ENCODE results near the gene STAT5A.
"Not testable (repeated sequence)": the region's sequence is repeated elsewhere in the genome, so short reads cannot be mapped to it uniquely, and the experiment has no call there.

The STAT5A gene

DNA sequence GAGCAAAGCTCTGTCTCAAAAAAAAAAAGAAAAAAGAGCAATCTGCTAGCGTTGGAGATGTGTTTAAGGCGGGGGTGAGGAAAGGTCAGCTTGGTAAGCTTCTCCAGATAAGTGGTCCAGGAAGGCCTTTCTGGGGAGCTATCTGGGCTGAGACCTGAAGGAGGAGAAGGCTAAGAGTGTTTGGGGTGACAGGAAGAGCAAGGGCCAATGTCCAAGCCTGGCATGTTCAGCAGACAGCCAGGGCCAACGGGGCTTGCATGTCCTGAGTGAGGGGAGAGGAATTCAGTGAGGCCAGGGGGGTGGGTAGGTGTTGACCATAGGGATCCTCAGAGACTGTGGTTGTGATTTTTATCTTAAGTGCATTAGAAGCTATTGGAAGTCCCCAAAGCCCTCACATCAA is 15.4 kb downstream of the STAT5A start:
- no peak for DNase-seq (ENCODE audit: low read depth)
- H3K4me3 ChIP-seq (ENCODE audit: low read depth, low read length): no peak overlapping the region

DNA sequence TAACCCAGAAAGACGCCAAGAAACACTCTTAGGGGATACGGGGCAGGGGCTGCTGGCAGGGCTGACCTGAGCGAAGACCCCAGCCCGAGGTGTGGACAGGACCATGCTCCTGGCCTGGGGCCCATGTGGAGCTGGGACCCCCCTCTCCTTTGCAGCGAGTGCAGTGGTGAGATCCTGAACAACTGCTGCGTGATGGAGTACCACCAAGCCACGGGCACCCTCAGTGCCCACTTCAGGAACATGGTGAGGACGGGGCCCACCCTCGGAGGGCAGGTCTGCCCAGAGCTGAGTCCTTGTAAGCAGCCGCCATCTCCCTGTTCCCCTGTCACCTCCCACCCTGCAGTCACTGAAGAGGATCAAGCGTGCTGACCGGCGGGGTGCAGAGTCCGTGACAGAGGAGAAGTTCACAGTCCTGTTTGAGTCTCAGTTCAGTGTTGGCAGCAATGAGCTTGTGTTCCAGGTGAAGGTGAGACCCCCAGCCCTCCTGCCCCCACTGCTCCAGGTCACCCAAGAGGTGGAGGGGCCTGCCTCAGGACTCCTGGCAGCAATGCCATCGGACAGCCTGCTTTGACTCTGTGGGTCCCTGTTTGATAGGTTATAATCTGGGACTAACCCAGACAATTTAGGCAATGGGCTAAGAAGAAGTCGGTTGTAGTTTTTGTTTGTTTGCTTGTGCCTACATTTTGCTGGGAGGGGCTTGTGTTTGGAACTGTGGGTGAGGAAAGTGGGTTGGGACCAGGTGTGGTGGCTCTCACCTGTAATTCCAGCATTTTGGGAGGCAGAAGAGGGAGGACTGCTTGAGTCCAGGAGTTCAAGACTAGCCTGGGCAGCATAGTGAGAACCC is 16.1 kb downstream of the STAT5A start:
- no peak for DNase-seq (ENCODE audit: low read depth)
- H3K4me3 ChIP-seq (ENCODE audit: low read depth, low read length): no peak overlapping the region

DNA sequence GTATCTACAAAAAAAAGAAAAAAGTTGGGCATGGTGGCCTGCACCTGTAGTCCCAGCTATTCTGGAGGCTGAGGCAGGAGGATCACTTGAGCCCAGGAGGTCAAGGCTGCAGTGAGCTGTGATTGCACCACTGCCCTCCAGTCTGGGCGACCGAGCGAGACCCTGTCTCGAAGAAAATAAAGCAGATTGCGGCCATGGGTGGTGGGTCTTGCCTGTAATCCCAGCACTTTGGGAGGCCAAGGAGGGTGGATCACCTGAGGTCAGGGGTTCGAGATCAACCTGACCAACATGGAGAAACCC is 16.7 kb downstream of the STAT5A start:
- DNase-seq (ENCODE audit: low read depth); H3K4me3 ChIP-seq (ENCODE audit: low read depth, low read length): not testable (repeated sequence)

DNA sequence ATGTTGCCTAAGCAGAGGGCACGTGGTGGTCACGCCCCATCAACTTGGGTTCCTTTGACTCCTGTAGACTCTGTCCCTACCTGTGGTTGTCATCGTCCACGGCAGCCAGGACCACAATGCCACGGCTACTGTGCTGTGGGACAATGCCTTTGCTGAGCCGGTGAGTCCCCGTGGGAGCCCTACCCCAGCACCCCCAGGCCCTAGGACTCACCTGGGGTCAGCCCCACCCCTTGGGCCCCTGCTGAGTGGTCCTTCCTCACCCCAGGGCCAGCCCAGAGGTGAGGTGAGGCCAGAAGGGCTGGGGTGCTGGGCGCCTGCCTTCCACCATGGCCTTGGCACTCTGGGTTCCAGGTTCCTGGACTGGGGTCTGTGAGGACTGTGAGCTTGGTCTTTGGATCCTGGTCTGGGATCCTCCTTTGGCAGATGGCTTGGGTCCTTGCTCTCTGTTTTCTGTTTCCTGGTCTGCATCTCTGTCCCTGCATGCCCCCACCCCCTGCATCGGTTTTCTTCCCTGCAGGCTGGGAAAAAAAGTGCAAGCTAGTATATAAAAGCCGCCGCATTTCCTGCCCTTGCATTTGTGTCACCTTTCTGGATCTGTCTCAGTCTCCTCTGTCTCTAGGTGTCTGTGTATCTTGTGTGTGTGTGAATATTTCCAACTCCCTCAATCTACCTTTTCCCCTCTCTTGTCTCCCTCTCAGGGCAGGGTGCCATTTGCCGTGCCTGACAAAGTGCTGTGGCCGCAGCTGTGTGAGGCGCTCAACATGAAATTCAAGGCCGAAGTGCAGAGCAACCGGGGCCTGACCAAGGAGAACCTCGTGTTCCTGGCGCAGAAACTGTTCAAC is 17.5 kb downstream of the STAT5A start:
- H3K4me3 ChIP-seq (ENCODE audit: low read depth, low read length): no peak overlapping the region
- DNase-seq (ENCODE audit: low read depth): no peak

DNA sequence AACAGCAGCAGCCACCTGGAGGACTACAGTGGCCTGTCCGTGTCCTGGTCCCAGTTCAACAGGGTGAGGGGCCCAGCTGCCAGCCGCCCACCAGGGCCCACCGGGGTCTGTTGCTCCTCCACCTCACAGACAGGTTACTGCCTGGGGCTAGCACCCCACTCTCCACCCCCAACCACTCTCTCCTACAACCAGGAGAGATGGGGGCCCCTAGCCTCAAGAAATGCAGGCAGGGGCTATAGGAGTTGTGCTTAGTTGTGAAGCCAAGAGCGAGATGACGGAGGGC is 18.0 kb downstream of the STAT5A start:
- no peak overlapping the region for H3K4me3 ChIP-seq (ENCODE audit: low read depth, low read length)
- no peak for DNase-seq (ENCODE audit: low read depth)

DNA sequence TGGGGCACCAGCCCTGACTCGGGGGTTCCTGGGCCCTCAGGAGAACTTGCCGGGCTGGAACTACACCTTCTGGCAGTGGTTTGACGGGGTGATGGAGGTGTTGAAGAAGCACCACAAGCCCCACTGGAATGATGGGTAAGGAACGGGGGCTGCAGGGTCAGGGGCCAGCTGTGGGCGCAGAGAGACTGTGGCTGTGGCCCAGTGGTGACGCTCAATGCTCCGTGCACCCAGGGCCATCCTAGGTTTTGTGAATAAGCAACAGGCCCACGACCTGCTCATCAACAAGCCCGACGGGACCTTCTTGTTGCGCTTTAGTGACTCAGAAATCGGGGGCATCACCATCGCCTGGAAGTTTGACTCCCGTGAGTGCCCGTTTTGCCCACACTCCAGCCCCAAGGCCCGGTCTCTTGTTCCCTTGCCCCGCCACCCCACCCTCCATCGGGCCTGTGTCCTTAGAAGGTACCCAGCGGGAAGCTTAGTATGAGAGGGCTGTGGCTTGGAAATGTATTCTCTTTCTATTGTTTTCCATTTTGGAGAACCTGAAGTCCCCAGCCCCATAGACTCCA is 19.1 kb downstream of the STAT5A start:
- H3K4me3 ChIP-seq (ENCODE audit: low read depth, low read length): no peak overlapping the region
- DNase-seq (ENCODE audit: low read depth): no peak

DNA sequence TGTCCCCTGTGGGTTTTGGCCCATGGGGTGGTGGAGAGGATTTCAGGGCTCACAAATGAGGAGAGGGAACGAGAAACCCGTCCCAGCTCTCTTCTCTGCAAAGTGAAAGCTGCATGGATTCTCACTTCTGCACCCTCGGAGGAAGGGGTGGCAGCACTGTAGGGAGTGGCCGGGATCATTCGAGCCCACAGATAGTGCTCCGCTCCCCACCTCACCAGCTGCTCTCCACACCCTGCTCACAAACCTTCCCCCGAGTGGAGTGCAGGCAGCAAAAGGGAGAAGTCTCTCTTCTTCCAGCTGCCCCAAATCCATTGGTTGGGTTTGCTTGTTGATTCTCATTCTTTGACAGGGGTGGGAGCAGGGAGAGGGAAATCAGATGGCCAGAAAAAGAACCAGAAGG is 20.1 kb downstream of the STAT5A start:
- no peak overlapping the region for H3K4me3 ChIP-seq (ENCODE audit: low read depth, low read length)

DNA sequence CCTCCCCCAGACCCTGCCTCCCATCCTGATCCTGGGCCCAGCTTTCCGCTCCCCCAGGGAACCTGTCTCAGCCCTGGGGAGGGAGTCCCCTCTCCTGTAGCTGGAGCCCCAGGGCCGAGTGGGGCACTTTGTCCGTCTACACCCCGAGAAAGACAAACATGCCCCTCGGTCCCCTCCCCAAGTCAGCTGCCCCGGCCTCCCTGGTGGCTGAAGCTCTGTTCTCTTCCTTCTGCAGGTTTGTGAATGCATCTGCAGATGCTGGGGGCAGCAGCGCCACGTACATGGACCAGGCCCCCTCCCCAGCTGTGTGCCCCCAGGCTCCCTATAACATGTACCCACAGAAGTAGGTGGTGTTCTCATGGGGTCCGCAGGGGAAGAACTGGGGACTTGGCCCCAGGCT is 20.8 kb downstream of the STAT5A start:
- DNase-seq (ENCODE audit: low read depth): no peak
- H3K4me3 ChIP-seq (ENCODE audit: low read depth, low read length): no peak overlapping the region

More for the DNA sequence above, 20.1 kb downstream of the STAT5A start:
- DNase-seq (ENCODE audit: low read depth): no peak

DNA sequence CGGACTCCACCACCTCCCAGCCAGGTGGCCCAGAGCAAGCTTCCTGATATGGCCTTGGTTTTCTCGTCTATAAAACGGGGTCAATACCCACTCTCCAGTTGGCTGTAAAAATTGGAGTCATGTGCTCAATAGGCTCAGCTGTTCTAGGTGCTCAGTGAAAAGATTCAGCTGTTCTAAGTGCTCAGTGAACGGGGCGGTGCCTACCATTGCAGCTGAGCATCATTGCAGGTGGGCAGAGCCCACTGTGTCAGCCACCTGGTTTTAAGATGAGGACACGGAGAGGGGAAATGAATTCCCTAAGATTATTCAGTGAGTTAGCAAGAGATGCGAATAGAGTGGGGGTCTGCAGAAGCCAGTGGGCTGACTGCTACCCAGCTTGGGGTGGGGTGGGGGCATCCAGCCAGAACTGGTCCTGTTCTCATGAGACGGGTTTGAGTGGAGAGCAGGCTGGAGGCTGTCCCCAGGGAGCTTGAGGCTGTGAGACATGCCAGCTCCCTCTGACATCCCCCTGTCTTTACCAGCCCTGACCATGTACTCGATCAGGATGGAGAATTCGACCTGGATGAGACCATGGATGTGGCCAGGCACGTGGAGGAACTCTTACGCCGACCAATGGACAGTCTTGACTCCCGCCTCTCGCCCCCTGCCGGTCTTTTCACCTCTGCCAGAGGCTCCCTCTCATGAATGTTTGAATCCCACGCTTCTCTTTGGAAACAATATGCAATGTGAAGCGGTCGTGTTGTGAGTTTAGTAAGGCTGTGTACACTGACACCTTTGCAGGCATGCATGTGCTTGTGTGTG is 21.9 kb downstream of the STAT5A start:
- DNase-seq (ENCODE audit: low read depth): no peak

DNA sequence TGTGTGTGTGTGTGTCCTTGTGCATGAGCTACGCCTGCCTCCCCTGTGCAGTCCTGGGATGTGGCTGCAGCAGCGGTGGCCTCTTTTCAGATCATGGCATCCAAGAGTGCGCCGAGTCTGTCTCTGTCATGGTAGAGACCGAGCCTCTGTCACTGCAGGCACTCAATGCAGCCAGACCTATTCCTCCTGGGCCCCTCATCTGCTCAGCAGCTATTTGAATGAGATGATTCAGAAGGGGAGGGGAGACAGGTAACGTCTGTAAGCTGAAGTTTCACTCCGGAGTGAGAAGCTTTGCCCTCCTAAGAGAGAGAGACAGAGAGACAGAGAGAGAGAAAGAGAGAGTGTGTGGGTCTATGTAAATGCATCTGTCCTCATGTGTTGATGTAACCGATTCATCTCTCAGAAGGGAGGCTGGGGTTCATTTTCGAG is 22.5 kb downstream of the STAT5A start:
- H3K4me3 ChIP-seq (ENCODE audit: low read depth, low read length): no peak overlapping the region
- DNase-seq (ENCODE audit: low read depth): no peak

More for the DNA sequence above, 21.9 kb downstream of the STAT5A start:
- H3K4me3 ChIP-seq (ENCODE audit: low read depth, low read length): no peak overlapping the region

DNA sequence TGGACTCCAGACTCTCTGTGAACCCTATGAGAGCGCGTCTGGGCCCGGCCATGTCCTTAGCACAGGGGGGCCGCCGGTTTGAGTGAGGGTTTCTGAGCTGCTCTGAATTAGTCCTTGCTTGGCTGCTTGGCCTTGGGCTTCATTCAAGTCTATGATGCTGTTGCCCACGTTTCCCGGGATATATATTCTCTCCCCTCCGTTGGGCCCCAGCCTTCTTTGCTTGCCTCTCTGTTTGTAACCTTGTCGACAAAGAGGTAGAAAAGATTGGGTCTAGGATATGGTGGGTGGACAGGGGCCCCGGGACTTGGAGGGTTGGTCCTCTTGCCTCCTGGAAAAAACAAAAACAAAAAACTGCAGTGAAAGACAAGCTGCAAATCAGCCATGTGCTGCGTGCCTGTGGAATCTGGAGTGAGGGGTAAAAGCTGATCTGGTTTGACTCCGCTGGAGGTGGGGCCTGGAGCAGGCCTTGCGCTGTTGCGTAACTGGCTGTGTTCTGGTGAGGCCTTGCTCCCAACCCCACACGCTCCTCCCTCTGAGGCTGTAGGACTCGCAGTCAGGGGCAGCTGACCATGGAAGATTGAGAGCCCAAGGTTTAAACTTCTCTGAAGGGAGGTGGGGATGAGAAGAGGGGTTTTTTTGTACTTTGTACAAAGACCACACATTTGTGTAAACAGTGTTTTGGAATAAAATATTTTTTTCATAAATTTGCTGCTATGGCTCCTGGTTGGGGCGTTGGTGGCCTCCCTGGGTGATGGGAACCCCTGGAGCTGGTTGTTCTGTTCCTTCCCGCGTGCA is 23.1 kb downstream of the STAT5A start:
- DNase-seq (ENCODE audit: low read depth): peak; percentile 84
- H3K4me3 ChIP-seq (ENCODE audit: low read depth, low read length): no peak overlapping the region

DNA sequence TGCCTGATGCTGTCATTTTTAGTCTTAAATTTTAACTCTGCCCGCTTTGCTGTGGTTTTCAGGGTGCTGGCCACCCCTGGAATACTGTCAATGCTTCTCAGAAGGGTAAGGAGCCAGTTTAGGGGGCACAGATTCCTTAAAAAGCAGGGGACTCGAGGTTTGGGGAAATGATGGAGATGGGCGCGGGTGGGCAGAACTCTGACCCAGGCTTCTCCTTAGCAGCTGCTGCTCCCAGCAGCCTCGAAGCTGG is 23.7 kb downstream of the STAT5A start:
- DNase-seq (ENCODE audit: low read depth): no peak
- no peak overlapping the region for H3K4me3 ChIP-seq (ENCODE audit: low read depth, low read length)

DNA sequence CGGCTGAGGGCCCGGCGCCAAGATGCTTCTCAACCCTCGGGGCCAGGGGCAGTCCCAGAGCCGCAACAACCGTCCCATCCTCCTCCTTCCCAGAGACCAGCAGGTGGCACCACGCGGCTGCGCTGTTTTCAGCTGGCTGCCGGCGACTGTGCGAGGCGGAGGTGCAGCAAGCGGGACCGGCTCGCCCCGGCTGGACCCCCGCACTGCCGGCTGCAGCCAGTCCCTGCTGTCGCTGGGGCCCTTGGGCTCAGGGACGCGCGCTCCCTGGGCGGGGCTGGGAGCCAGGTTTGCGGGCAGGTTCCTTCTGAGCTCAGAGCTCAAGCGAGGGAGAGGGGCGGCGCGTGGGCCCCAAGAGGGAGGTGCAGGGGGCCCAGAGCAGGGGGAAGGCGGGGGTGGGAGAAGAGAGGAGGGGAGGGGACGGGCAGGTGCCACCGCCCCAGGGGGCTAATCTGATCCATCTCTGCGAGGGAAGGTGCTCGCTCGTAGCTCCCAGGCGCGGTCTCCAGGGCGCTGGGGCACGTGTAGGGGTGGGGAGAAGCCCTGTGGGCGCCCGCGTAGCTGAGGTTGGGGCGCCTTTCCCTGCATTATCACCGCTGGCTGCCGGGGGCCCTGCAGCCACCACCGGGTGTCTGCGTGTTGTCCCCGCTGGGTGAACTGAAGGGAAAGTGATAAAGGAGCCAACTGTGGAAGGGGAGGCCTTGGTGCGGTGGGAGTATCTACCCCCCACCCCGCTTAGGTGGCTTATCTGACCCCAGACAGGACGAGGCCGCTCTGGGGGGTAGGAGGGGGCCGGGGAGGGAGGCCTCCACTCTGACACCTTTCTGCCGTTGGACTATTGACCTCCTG is 24.2 kb downstream of the STAT5A start:
- no peak overlapping the region for H3K4me3 ChIP-seq (ENCODE audit: low read depth, low read length)
- DNase-seq (ENCODE audit: low read depth): no peak

DNA sequence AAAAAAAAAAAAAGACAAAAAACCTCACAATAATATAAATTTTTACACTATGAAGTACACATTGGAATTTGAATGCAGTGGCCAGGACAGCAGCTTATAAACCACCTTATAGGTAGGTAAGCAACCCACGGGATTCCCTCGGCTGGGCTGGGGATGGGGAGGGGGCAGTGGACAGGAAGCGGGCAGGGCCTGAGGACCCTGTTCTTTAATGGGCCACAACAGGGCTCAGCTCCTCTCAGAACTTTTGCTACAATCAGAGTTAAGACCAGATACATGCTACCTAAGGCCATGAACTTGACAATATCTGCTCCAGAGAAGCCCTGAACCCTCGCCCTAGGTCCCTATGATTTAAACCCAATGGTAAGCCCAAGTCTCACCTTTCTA is 25.1 kb downstream of the STAT5A start:
- no peak for DNase-seq (ENCODE audit: low read depth)
- no peak overlapping the region for H3K4me3 ChIP-seq (ENCODE audit: low read depth, low read length)

DNA sequence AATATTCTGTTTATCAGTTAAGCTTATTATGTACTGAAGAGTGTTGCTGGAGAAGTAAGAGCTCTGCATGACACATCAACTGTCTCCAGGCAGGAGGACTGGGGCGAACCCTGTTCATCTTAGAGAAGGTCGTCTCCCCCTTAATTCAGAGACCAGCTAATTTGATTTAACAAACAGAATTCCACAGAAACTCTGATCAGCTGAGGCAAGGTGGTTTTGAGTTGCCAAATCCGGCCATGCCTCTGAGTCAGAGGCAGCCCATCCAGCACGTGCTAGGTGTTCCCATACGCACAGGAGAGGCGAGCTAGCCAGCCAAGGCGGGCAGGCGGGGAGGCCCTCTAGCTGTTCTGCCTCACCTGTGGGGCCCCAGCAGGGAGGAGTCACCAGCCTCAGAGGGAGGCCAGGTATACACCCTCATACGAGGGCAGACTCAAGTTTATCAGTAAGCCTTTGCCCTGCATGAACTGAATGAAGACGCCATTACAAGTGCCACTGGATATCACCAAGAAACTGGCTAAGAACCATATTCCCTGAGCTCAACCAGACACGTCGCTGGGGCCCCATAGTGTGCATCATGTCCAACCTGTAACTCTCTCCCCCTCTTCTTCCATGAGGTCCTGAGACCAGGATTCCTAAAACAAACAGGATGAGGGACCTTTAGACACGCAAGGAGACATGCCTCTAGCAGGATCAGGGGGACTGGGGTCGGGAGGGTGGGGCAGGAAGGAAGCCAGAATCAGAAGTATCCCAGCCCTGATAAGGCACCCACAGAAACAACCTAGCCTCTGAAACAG is 25.7 kb downstream of the STAT5A start:
- no peak overlapping the region for H3K4me3 ChIP-seq (ENCODE audit: low read depth, low read length)
- no peak for DNase-seq (ENCODE audit: low read depth)

DNA sequence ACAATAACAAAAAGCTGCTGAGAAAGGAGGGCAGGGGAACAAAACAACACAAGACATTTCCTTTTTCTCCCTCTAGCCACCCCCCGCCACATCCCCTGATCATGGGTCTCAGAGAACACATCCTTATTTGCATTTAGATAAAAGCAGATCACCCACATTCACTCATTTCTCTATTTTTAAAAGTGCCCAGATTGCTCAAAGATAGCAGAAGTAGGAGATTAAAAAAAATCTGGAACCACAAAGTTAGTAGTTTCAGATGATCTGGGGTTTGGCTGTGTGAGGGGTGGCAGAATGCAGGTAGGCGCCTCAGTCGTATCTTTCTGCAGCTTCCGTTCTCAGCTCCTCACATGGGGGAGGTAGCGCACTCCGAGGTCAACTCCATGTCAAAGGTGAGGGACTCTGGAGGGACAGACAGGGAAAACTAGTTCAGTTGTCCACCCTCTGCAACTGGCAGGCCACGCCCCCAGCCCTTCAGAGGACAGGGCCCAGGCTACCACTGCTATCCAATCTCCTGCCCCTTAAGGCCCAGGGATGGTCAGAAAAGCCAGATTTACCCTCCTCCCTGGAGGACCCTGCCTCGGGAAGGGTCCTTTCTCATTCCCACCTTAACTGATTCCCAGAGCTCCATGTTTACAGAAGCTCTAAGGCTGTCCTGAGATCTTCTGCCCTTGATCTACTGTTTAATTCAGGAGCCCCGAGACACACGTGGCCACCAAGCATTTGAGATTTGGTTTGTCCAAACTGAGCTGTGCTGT is 27.3 kb downstream of the STAT5A start:
- no peak for DNase-seq (ENCODE audit: low read depth)
- no peak overlapping the region for H3K4me3 ChIP-seq (ENCODE audit: low read depth, low read length)

DNA sequence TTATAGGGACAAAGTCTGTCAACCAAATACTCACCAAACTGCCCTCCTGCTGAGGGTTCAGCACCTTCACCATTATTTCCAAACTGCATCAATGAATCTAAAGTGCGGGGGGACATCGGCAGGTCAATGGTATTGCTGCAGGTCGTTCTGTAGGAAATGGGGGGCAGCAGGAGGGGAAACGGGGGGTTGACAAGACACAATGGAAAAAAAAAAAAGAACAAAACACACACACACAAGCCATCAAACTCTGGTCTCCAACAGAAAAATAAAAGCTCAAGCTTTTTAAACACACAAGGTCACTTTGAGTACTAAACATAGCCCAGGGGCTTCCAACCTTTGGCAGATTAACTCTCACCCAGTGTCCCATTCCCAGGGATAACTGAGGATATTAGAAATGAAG is 28.5 kb downstream of the STAT5A start:
- H3K4me3 ChIP-seq (ENCODE audit: low read depth, low read length): no peak overlapping the region
- no peak for DNase-seq (ENCODE audit: low read depth)

Data from skeletal muscle cell (primary cell).